ENCODE data around the gene PCSK1N. TPM values are rescaled to one million over a fixed set of nuclear protein-coding genes. Genes with fewer than 3 reads are reported as not detected.

PCSK1N gene
- total RNA-seq, 1 donor from 2014 or later, result not detected

DNA sequence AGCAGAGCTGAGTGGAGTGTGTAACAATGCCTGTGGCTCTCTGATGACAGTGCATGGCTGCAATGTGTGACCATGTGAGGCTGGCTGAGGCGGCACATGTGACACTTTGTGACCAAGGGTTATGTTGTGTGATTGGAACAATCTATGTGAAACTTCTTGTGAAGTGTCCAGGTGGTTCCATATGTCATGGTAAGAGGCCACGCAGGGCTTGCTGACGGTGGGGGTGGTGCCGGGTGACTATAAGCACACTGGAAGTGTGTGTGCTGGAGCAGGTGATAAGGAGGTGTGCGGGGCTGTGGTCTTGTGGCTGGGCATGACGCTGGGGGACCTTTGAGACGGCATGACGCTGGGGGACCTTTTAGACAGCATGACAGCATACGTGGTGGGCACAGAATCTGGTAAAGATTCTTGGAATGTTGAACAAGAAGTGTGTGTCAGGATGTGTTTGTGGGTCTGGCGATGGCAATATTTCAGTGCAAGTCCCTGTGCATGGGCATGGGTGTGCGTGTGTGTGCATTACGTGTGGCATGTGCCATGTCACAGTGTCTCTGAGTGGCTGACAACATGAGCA, 41.0 kb downstream of the PCSK1N start:
- TF ChIP-seq, protein P1, sequence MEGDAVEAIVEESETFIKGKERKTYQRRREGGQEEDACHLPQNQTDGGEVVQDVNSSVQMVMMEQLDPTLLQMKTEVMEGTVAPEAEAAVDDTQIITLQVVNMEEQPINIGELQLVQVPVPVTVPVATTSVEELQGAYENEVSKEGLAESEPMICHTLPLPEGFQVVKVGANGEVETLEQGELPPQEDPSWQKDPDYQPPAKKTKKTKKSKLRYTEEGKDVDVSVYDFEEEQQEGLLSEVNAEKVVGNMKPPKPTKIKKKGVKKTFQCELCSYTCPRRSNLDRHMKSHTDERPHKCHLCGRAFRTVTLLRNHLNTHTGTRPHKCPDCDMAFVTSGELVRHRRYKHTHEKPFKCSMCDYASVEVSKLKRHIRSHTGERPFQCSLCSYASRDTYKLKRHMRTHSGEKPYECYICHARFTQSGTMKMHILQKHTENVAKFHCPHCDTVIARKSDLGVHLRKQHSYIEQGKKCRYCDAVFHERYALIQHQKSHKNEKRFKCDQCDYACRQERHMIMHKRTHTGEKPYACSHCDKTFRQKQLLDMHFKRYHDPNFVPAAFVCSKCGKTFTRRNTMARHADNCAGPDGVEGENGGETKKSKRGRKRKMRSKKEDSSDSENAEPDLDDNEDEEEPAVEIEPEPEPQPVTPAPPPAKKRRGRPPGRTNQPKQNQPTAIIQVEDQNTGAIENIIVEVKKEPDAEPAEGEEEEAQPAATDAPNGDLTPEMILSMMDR (IDR thresholded peaks at IDR 0.05), result no peak
- Histone ChIP-seq H3K27me3 (no peaks in the 10 kb centered on the region), H3K4me3 (no peak overlapping the region), H3K4me1 (no peaks in the 10 kb centered on the region), H3K9me3 (no peaks in the 10 kb centered on the region), H3K36me3 (no peaks in the 10 kb centered on the region), H3K27ac (no peak overlapping the region)
- intact Hi-C loops (cut with DNase I), result no loop called here
- DNase-seq (ENCODE audit: low spot score in 2 of 2), result no peak

DNA sequence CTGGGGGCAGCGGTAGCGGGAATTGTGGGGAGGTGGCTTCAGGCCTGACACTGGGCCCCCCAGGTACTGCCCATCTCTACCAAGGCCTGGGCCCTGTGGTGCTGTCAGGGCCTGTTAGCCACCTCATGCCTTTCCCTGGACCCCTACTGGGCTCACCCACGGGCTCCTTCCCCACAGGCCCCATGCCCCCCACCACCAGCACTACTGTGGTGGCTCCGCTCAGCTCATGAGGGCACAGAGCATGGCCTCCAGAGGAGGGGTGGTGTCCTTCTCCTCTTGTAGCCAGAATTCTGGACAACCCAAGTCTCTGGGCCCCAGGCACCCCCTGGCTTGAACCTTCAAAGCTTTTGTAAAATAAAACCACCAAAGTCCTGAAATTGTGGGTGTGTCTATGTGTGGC, 41.5 kb downstream of the PCSK1N start:
- intact Hi-C loops (cut with DNase I), result no loop called here

DNA sequence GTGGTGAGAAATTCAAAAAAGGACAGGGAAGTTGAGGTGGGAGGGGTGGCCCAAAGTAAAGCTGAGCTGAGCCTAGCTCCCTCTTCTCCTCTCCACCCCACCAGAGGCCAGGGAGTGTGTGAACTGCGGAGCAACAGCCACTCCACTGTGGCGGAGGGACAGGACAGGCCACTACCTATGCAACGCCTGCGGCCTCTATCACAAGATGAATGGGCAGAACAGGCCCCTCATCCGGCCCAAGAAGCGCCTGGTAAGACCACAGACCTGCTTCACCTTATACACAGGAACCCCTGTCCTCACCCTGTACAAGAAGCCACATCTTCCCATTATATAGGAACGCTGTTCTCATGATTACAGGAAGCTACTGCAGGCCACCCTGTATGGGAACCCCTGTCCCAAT, 43.2 kb downstream of the PCSK1N start:
- no peaks in the 10 kb centered on the region for H3K4me1 ChIP-seq
- no peaks in the 10 kb centered on the region for H3K27me3 ChIP-seq
- no peaks in the 10 kb centered on the region for H3K9me3 ChIP-seq
- DNase-seq (ENCODE audit: low spot score in 2 of 2), result no peak
- intact Hi-C loops (cut with DNase I), result no loop called here
- H3K4me3 ChIP-seq, result no peak overlapping the region
- no peak overlapping the region for H3K27ac ChIP-seq
- TF ChIP-seq, protein P1 (IDR thresholded peaks at IDR 0.05), result no peak
- H3K36me3 ChIP-seq, result no peaks in the 10 kb centered on the region

More for the DNA sequence above, 41.5 kb downstream of the PCSK1N start:
- Histone ChIP-seq H3K9me3 (no peaks in the 10 kb centered on the region), H3K27me3 (no peaks in the 10 kb centered on the region), H3K36me3 (no peaks in the 10 kb centered on the region), H3K27ac (no peak overlapping the region), H3K4me1 (no peaks in the 10 kb centered on the region), H3K4me3 (no peak overlapping the region)
- TF ChIP-seq, protein P1 (IDR thresholded peaks at IDR 0.05), result no peak
- no peak for DNase-seq (ENCODE audit: low spot score in 2 of 2)

DNA sequence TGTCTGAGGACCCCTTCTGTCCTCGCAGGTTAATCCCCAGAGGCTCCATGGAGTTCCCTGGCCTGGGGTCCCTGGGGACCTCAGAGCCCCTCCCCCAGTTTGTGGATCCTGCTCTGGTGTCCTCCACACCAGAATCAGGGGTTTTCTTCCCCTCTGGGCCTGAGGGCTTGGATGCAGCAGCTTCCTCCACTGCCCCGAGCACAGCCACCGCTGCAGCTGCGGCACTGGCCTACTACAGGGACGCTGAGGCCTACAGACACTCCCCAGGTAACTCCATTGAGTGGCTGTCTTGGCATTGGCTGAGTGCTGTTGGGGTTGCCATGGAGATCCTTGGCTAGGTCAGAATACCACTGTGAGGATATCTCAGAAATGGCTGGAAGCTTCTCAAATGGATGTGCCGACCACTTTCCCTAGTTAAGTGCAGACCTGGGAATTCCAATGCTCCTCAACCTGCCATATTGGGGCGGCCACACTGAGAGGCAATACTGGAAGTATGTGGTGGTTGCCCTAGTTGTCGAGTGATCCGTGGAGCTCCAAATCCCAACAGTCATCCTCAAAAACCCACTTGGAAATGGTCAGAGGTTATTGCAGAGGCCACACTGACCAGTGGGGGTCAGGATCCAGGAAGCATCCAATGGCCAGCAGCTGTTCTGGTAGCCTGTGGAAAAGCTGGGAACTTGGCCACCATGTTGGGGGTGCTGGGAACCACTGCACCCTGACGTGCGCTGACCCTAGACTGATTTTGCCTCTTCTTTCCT, 44.2 kb downstream of the PCSK1N start:
- Histone ChIP-seq H3K9me3 (no peaks in the 10 kb centered on the region), H3K27me3 (no peaks in the 10 kb centered on the region), H3K27ac (no peak overlapping the region), H3K36me3 (no peaks in the 10 kb centered on the region), H3K4me3 (no peak overlapping the region), H3K4me1 (no peaks in the 10 kb centered on the region)
- no peak for DNase-seq (ENCODE audit: low spot score in 2 of 2)
- TF ChIP-seq, protein P1 (IDR thresholded peaks at IDR 0.05), result no peak
- intact Hi-C loops (cut with DNase I), result no loop called here

DNA sequence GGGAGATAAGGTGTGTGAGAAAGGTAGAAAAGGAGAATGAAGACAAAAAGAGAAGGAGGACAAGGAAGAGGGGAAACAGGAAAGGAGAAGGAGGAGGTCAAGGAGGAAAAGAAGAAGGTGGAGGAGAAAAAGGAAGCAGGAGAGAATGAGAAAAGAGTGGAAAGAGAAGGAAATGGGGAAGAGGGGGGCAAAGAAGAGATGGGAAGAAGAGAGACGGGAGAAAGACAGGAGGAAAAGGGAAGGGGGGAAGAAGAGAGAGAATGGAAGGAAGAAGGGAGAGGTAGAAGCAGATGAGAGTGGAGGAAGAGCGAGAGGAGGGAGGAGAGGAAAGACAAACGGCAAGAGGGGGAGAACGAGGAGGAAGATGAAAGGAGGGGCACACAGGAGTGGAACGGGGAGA, 44.9 kb downstream of the PCSK1N start:
- intact Hi-C loops (cut with DNase I), result no loop called here

More for the DNA sequence above, 44.9 kb downstream of the PCSK1N start:
- no peaks in the 10 kb centered on the region for H3K36me3 ChIP-seq
- TF ChIP-seq, protein P1 (IDR thresholded peaks at IDR 0.05), result no peak
- H3K4me1 ChIP-seq, result no peaks in the 10 kb centered on the region
- H3K9me3 ChIP-seq, result no peaks in the 10 kb centered on the region
- H3K27ac ChIP-seq, result no peak overlapping the region
- H3K27me3 ChIP-seq, result no peaks in the 10 kb centered on the region
- H3K4me3 ChIP-seq, result no peak overlapping the region
- no peak for DNase-seq (ENCODE audit: low spot score in 2 of 2)
